GM12801 (cell line): ENCODE data around the gene ZNF277.

Source experiments
- TF ChIP-seq, protein P1 (sequence below): IDR thresholded peaks from one replicate; pipeline ENCODE4 v1.5.1; 2011; ENCODE audit warnings: control low read depth; ENCODE audit not compliant: insufficient read length; ENCODE audit errors: extremely low read depth

Gene ZNF277

DNA sequence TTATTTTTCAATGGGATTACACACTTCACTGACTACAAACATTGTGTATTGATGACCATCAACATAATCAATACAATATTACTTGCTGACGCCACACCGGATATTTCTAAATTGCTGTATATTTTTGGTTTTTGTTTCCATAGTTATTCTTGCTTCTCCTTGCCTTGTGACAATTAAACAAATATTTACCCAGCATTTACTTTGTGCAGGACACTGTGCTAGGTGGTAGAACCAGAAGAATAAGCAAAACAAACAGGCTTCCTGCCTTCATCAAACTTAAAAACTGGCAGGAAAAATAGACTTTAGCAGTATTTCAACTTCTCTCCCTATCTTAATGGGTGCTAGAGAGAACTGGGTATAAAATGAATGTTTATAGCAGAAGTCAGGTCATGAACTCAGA lies 50.6 kb downstream of the ZNF277 start:
- TF ChIP-seq, protein P1, sequence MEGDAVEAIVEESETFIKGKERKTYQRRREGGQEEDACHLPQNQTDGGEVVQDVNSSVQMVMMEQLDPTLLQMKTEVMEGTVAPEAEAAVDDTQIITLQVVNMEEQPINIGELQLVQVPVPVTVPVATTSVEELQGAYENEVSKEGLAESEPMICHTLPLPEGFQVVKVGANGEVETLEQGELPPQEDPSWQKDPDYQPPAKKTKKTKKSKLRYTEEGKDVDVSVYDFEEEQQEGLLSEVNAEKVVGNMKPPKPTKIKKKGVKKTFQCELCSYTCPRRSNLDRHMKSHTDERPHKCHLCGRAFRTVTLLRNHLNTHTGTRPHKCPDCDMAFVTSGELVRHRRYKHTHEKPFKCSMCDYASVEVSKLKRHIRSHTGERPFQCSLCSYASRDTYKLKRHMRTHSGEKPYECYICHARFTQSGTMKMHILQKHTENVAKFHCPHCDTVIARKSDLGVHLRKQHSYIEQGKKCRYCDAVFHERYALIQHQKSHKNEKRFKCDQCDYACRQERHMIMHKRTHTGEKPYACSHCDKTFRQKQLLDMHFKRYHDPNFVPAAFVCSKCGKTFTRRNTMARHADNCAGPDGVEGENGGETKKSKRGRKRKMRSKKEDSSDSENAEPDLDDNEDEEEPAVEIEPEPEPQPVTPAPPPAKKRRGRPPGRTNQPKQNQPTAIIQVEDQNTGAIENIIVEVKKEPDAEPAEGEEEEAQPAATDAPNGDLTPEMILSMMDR, result no peak

DNA sequence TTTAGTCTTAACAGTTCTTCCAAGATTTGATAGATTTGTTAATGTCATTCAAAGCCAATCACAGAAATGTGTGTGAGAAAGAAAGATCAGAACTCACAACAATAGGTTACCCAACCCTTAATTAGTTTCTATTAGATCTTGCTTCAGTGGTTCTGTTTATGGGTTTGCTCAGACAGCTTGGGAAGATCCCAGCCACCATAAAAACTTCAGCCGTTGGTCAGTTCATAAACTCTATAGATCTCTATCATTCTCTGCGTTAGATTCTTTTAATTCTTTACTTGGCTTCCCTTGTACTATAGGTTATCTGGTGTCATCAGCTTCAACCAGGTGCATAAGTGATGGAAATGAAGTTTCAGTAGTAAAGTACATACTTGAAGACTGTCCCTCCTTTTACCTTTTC lies 54.4 kb downstream of the ZNF277 start:
- TF ChIP-seq, protein P1, result no peak

DNA sequence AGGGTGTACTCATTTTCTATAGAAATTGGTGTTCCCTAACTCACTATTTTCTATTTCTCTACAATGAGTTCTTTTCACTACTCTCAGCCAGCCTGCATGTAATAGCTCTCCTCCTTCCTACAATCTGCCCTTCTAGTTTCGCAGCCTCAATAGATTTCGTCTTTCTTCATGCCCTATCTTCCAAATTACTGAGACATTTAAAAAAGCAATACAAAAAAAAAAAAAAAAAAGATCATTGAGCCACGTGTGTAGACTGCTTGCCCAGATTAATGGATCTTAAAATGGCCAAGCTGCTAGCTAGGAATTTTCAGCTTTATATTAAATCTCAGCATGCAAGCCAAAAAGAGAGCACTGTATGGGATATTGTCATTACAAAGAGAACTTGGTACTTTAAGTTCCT lies 55.5 kb downstream of the ZNF277 start:
- TF ChIP-seq, protein P1, result no peak

DNA sequence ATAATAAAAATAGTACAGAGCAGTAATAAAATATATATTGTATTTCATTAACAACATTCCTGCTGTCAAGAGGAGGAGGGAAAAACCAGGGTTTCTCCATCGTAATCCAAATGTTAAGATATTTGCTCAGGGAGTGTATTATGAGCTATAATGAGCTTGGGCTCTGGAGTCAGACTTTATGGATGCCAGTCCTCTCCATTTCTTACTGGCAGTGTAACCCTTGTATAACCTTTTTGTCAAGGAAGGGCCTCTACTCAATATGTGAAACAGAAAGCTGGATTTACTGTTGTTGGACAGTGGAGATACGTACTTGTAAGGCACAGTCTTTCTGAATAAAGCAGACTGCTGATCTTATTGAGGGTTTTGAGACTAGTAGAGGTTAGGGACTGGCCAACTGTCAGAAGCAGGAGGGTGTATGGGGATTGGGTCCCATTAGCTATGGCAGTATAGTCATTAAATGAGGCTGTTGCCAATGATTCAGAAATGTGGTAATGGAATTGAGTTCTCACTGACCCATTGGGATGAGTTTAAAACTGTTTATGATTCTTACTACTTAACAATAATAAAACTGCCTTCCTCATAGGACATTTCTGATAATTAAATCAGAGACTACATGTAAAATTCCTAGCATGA lies 56.5 kb downstream of the ZNF277 start:
- TF ChIP-seq, protein P1, result no peak

DNA sequence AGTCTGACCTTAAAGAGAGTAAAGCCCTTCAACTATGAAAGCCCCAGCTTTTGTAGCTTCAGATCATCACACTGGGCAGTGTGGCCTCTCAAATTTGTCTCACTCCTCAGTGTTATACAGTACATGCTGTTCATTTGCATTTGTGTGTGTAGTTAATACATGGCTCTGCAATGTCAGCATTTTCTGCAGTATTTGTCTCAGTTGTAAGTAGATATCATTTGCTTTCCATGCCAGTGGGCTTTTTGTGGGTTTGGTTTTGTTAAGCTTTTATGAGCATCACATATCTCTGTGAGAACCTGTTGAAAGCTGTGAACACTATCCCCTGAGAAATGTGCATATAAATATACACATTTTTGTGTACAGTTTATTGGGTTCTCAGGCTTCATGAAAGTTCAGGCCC lies 57.0 kb downstream of the ZNF277 start:
- TF ChIP-seq, protein P1, result no peak

DNA sequence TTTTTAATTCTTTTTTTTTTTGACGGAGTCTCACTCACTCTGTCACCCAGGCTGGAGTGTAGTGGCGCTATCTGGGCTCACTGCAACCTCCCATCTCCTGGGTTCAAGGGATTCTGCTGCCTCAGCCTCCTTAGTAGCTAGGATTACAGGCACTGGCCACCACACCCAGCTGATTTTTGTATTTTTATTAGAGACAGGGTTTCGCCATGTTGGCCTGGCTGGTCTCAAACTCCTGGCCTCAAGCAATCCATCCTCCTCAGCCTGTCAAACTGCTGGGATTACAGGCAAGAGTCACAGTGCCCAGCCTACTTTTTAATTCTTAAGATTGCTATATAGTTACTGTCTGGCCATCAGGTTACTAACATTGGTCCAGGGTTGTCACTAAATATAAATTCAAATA lies 59.6 kb downstream of the ZNF277 start:
- TF ChIP-seq, protein P1, result no peak

DNA sequence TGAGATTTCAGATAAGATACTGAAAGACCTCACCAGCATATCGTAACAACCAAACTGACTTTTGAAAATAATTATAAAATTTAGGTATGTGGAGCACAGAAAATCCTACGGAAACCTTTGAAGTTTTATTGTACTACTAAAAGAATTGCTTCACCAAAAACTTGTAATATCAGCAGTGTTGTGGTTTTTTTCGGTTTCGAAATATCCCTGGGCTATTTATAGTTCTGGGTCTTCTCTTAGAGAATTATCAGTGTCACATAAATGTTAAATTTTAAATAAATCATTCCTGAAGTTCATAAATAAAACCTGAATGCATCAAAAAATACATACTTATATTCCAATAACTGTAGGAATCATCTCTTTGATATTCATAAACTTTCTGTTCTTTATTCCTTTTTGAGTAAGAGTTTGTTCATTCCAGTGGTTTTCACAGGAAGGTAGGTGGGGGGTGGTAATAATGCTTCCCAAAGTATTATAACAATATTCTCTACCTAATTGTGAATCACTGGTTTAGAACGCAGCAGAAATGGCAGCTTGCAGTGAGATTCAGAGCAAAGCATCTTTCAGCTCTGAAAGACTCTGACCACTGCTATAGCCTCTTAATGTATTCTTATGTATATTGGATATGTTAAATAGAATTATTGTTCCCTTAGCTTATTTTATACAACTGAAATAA lies 60.2 kb downstream of the ZNF277 start:
- TF ChIP-seq, protein P1, result no peak
